ENCODE data around the gene TCFL5.
A peak's percentile ranks its signal among the peaks of the same experiment; 100 is the strongest.

Gene TCFL5

DNA sequence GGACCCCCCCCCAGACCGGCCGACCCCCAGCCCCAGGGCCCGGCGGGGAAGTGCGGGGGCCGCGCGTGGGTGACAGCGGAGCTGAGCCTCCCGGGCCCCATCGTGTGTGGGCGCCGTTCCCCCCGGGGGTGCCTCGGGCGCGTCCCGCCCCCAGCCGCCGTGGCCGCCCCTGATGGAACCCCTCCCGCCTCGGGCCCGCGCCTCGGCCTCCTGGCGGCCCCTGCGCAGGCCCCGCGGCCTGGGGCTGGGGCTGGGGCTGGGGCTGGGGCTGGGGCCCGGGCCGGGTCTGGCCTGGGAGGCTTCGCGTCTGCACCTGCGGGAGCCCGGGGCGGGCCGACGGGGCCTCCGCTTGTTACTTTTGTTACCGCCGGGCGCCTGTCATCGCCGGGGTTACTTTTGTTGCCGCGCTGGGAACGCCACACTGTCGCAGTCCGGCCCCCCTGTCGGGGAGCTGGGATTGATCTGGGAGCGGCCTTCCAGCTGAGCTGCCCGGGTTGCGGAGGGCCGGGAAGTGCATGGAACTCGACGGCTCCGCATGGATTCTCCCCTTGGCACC is 56.4 kb downstream of the TCFL5 start:
- Histone ChIP-seq H4K20me1 (ENCODE audit: insufficient read depth) (no peaks in the 10 kb centered on the region), H3K4me3 (IDR thresholded peaks at IDR 0.05; ENCODE audit: insufficient read depth, low read depth, low read length) (no peak overlapping the region), H3K4me2 (peak overlapping the region; percentile 92), H2AFZ (ENCODE audit: low read depth) (peak overlapping the region; percentile 52; the same call in 1 of the 2 replicates), H3K36me3 (ENCODE audit: insufficient read depth) (no peaks in the 10 kb centered on the region; the same call in 1 of the 2 replicates), H3K27ac (peak overlapping the region; percentile 48), H3K79me2 (ENCODE audit: insufficient read depth, low read depth) (peaks cover 24% of the 10 kb centered on the region), H3K27me3 (ENCODE audit: insufficient read depth, low read depth) (no peaks in the 10 kb centered on the region), H3K9ac (peak overlapping the region; percentile 80), H3K4me1 (ENCODE audit: low read depth, poor library complexity, severe bottlenecking) (peaks cover 17% of the 10 kb centered on the region)
- no peak for TF ChIP-seq CTCF (conservative IDR thresholded peaks at IDR 0.05; ENCODE audit: low read depth, low read length)

GRCh38 chr20:62804627-62805154 is 56.9 kb downstream of the TCFL5 start, which contains the start of gene OGFR:
Gene OGFR, plus strand, starts transcription at chr20:62804835. Its CDS starts 25 bp downstream, at chr20:62804860.
- H3K4me2 ChIP-seq: peak within 1 kb of the TSS; percentile 92
- H3K79me2 ChIP-seq (ENCODE audit: insufficient read depth, low read depth): peaks cover 24% of the 10 kb centered on the region
- peak within 1 kb of the TSS; percentile 48 for H3K27ac ChIP-seq
- peaks cover 17% of the 10 kb centered on the region for H3K4me1 ChIP-seq (ENCODE audit: low read depth, poor library complexity, severe bottlenecking)
- H3K4me3 ChIP-seq (IDR thresholded peaks at IDR 0.05; ENCODE audit: insufficient read depth, low read depth, low read length): no peak within 1 kb of the TSS
- no peak for TF ChIP-seq CTCF (conservative IDR thresholded peaks at IDR 0.05; ENCODE audit: low read depth, low read length)
- no peaks in the 10 kb centered on the region for H4K20me1 ChIP-seq (ENCODE audit: insufficient read depth)
- peak within 1 kb of the TSS; percentile 85 for H2AFZ ChIP-seq (ENCODE audit: low read depth)
- H3K36me3 ChIP-seq (ENCODE audit: insufficient read depth): no peaks in the 10 kb centered on the region; the same call in 1 of the 2 replicates
- no peaks in the 10 kb centered on the region for H3K27me3 ChIP-seq (ENCODE audit: insufficient read depth, low read depth)
- peak within 1 kb of the TSS; percentile 80 for H3K9ac ChIP-seq

DNA sequence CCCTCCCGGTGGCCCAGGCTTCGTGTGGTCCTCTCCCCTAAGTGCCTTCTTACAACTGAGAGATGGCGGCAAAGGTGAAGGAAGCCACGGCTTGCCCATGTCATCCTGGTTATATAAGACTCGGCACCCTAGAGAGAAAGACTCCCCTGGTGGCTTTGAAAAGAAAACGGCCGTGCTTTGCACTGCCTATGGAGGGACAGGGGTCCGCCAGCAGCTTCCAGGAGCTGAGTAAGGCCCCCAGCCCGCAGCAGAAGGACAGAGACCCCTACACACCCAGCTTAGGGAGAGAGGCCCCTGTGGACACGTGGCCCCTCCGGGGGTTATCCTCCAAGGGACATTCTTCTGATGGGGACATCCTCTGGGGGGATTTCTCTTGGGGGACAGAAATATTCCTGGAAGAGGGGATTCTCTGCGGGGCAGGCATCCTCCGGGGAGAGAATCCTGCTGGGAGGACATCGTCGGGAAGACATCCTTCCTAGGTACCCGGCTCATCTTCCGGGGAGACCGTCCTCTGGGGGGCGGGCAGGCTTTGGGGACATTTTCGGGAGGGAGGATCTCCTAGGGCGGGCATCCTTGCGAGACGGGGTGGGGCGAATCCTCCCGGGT is 57.5 kb downstream of the TCFL5 start:
- Histone ChIP-seq H3K4me3 (IDR thresholded peaks at IDR 0.05; ENCODE audit: insufficient read depth, low read depth, low read length) (no peak overlapping the region), H4K20me1 (ENCODE audit: insufficient read depth) (no peaks in the 10 kb centered on the region), H3K9ac (no peak overlapping the region), H3K27me3 (ENCODE audit: insufficient read depth, low read depth) (no peaks in the 10 kb centered on the region), H3K4me2 (peak overlapping the region; percentile 77), H3K36me3 (ENCODE audit: insufficient read depth) (no peaks in the 10 kb centered on the region; the same call in 1 of the 2 replicates), H3K4me1 (ENCODE audit: low read depth, poor library complexity, severe bottlenecking) (peaks cover 17% of the 10 kb centered on the region), H2AFZ (ENCODE audit: low read depth) (peak overlapping the region; percentile 85), H3K27ac (no peak overlapping the region), H3K79me2 (ENCODE audit: insufficient read depth, low read depth) (peaks cover 24% of the 10 kb centered on the region)
- 0 out of 2 replicates have a peak, but pooled peaks have one; percentile 24 for TF ChIP-seq CTCF (conservative IDR thresholded peaks at IDR 0.05; ENCODE audit: low read depth, low read length)

- H3K27me3 ChIP-seq (ENCODE audit: insufficient read depth, low read depth): no peaks in the 10 kb centered on the region
- no peak overlapping the region for H3K4me3 ChIP-seq (IDR thresholded peaks at IDR 0.05; ENCODE audit: insufficient read depth, low read depth, low read length)
- H3K4me1 ChIP-seq (ENCODE audit: low read depth, poor library complexity, severe bottlenecking): peaks cover 18% of the 10 kb centered on the region
- peaks cover 17% of the 10 kb centered on the region for H3K79me2 ChIP-seq (ENCODE audit: insufficient read depth, low read depth)
- peaks cover 7% of the 10 kb centered on the region; the same call in 1 of the 2 replicates for H3K36me3 ChIP-seq (ENCODE audit: insufficient read depth)
- H3K4me2 ChIP-seq: no peak overlapping the region
- no peaks in the 10 kb centered on the region for H4K20me1 ChIP-seq (ENCODE audit: insufficient read depth)
- no peak overlapping the region for H3K9ac ChIP-seq
- no peak overlapping the region for H3K27ac ChIP-seq
- no peak for TF ChIP-seq CTCF (conservative IDR thresholded peaks at IDR 0.05; ENCODE audit: low read depth, low read length)
- H2AFZ ChIP-seq (ENCODE audit: low read depth): no peak overlapping the region
These were observed 59.5 kb downstream of the TCFL5 start for GRCh38 chr20:62802026-62802712.
